Fibroblast of mammary gland (primary cell): ENCODE measurements around the gene SOX13.

Source experiments
- DNase-seq: peaks from one replicate; pipeline ENCODE4 v3.0.0-alpha.2; 2010; ENCODE audit warnings: low read depth
- H3K4me3 ChIP-seq: 2 replicates; pipeline ENCODE4 v1.5.1; 2011; ENCODE audit warnings: low read depth, mild to moderate bottlenecking, low read length, moderate library complexity; ENCODE audit not compliant: control insufficient read depth
- TF ChIP-seq, protein P1 (sequence below): conservative IDR thresholded peaks from 2 replicates; pipeline ENCODE4 v1.5.1; 2011; ENCODE audit warnings: low read depth, low read length, inconsistent platforms; ENCODE audit not compliant: control insufficient read depth, insufficient read depth

The SOX13 gene

DNA sequence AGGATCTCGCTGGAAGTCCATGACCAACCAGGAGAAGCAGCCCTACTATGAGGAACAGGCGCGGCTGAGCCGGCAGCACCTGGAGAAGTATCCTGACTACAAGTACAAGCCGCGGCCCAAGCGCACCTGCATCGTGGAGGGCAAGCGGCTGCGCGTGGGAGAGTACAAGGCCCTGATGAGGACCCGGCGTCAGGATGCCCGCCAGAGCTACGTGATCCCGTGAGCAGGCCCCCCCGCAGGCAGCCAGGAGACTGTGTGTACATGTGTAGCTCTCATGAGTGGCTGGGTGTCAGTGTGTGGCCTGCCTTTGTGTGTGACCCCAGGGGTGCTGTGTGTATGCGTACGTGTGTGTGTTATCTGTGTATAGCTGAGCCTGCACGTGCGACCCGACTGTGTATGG lies 51.7 kb downstream of the SOX13 start:
- DNase-seq = no peak
- no peak overlapping the region for H3K4me3 ChIP-seq
- TF ChIP-seq, protein P1, sequence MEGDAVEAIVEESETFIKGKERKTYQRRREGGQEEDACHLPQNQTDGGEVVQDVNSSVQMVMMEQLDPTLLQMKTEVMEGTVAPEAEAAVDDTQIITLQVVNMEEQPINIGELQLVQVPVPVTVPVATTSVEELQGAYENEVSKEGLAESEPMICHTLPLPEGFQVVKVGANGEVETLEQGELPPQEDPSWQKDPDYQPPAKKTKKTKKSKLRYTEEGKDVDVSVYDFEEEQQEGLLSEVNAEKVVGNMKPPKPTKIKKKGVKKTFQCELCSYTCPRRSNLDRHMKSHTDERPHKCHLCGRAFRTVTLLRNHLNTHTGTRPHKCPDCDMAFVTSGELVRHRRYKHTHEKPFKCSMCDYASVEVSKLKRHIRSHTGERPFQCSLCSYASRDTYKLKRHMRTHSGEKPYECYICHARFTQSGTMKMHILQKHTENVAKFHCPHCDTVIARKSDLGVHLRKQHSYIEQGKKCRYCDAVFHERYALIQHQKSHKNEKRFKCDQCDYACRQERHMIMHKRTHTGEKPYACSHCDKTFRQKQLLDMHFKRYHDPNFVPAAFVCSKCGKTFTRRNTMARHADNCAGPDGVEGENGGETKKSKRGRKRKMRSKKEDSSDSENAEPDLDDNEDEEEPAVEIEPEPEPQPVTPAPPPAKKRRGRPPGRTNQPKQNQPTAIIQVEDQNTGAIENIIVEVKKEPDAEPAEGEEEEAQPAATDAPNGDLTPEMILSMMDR = no peak

DNA sequence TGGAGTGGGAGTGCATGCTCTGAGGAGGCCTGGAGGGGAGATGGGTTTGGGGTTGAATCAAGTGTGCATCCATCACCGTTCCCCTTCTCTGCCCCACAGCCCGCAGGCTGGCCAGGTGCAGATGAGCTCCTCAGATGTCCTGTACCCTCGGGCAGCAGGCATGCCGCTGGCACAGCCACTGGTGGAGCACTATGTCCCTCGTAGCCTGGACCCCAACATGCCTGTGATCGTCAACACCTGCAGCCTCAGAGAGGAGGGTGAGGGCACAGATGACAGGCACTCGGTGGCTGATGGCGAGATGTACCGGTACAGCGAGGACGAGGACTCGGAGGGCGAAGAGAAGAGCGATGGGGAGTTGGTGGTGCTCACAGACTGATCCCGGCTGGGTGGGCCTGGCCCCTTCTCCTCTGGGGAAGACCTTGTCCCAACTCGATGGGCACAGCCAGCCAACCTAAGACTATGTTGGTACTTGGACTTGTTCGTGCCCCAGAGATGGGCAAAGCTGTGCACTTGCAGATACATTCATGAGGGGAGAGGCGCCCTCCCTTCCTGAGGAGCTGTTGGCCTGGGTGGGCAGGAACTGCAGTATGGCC lies 52.9 kb downstream of the SOX13 start:
- TF ChIP-seq, protein P1 = no peak

DNA sequence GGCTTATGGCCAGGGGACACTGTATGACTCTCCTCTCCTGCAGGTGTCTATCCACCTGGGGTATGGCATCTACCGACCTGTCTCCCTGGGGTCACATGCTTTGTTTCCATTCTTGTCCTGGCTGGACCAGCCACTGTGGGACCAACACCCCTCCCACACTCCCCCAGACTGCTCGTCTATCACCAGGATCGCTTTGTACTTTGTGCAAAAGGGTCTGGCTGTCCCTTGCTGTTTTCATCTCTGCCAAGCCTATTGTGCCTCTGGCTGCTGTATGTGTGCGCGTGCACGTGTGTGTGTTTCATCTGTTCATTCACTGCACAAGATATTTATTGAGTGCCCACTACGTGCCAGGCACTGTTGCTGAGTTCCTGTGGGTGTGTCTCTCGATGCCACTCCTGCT lies 53.5 kb downstream of the SOX13 start:
- TF ChIP-seq, protein P1 = no peak
- H3K4me3 ChIP-seq = no peak overlapping the region
- no peak for DNase-seq

More for the DNA sequence above, 52.9 kb downstream of the SOX13 start:
- H3K4me3 ChIP-seq = no peak overlapping the region
- no peak for DNase-seq

DNA sequence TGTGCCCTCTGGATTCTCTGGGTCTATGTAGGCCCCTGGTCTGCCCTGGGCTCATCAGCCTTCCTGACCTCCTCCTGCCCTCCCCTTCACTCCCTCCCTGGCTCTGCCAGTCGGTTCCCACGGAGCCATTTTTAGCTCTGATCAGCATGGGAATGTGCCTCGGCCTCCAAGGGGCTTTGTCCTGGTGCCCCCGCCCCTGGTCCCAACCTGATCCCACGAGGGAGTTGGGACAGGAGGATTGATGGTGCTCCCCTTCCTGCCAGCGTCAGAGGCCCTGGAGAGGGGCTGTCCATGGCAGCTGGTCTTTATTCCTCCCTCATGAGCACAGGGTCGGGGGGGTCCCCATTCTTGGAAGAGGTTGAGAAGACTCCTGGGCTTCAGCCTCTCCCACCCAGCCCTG lies 54.0 kb downstream of the SOX13 start:
- no peak overlapping the region for H3K4me3 ChIP-seq
- TF ChIP-seq, protein P1 = no peak
- no peak for DNase-seq

DNA sequence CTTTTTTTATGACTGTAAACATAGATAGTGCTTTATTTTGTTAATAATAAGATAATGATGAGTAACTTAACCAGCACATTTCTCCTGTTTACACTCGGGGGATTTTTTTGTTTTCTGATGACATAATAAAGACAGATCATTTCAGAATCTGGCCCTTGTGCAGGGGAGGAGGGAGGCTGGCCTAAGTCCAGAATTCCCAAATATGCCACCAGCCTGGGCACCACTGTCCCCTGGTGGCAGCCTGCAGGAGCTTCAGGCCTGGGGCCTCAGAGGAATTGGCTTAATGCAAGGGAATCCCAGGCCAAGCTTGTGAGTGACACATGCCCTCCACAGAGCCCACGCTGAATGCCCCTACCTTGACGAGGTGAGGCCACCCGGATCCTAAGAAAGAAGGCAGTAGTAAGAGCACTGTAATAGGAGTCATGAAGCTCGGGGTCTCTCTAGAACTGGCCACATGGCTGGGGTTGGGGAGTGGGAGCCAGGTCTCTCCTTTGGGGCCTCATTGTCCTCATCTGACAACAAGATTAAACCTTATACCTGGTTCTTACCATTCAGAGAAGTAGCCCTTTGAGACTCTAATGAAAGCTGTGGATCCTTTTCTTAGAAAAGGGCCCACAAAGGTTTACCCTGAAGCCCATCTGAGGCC lies 54.8 kb downstream of the SOX13 start:
- TF ChIP-seq, protein P1 = peak; percentile 94
- peak; percentile 89 for DNase-seq

DNA sequence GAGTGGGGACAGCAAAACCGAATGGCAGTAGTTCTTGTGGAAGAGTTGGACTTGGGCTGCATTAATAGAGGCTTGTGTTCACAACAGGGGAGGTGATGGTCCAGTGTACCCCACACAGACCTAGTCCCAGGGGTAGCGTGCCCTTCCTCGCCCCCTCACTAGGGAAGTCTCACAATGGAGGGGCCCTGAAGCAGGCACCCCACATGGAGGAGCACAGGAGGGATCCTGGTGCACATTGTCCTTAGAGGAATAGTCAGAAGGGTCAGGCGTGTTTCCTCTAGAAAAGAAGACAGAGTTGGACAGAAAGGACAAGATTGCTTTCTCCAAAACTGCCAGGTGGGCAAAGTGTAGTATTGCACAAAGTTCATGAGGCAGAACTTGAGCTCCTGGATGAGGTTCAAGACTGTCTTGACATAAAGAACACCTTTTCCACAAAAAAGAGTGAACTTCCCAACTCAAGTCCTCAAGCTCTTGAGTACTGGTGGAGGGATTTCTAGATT lies 55.6 kb downstream of the SOX13 start:
- TF ChIP-seq, protein P1 = no peak
- H3K4me3 ChIP-seq = no peak overlapping the region
- DNase-seq = peak; percentile 10

More for the DNA sequence above, 54.8 kb downstream of the SOX13 start:
- no peak overlapping the region for H3K4me3 ChIP-seq
